Motor neuron (in vitro differentiated cells): ENCODE measurements around the gene LSM14A. TPM values are rescaled to one million over a fixed set of nuclear protein-coding genes. Genes with fewer than 3 reads are reported as not detected.
A peak's percentile ranks its signal among the peaks of the same experiment; 100 is the strongest.
"Not testable (repeated sequence)": the region's sequence is repeated elsewhere in the genome, so short reads cannot be mapped to it uniquely, and the experiment has no call there.

Experiments
- ATAC-seq, 8 experiments: fragments of 200-7000 bp; cut with Tn5 transposase; replicated peaks in 6 of 8; 2 replicates each; pipeline ENCODE4 v1.8.0; 2021; ENCODE audit warnings: mild to moderate bottlenecking in 8 of 8, moderate library complexity in 8 of 8
- H3K27ac ChIP-seq, 2 donors: fragments of 250-450 bp; sonication (Bioruptor Pico); 2 replicates each; pipeline ENCODE4 v1.9.0; 2021; ENCODE audit warnings: antibody characterized with exemption in 2 of 2, mild to moderate bottlenecking in 2 of 2, moderate library complexity in 1 of 2
- H3K4me1 ChIP-seq, 2 donors: fragments of 250-450 bp; sonication (Bioruptor Pico); replicated peaks in 1 of 2; 2 replicates each; pipeline ENCODE4 v1.6.1; 2021; ENCODE audit warnings: antibody characterized with exemption in 2 of 2, mild to moderate bottlenecking in 2 of 2, moderate library complexity in 1 of 2
- H3K4me3 ChIP-seq, 5 donors: fragments of 250-450 bp; sonication (Bioruptor Pico); 2 replicates each; pipeline ENCODE4 v1.9.0; 2021; ENCODE audit warnings: antibody characterized with exemption in 5 of 5, mild to moderate bottlenecking in 5 of 5, moderate library complexity in 4 of 5
- WGBS, 10 experiments: fragments of 450-650 bp; shearing (Covaris generic); methylation state at CpG; one replicate each; pipeline ENCODE4 v1.0.0; 2022; 5-methylcytosine and 5-hydroxymethylcytosine counted together
- in situ Hi-C, 9 experiments: fragments of 400-800 bp; cut with MboI; loops; one replicate each; pipeline ENCODE4 v1.15.0; 2021; ENCODE audit warnings: low sequenced_read_pairs in 9 of 9, low pct_unique_long_range_greater_than_20kb in 2 of 9; ENCODE audit not compliant: unreplicated experiment in 9 of 9
- total RNA-seq, 8 experiments: library from RNA; unstranded; fragments of 300-600 nt; gene quantifications; 2 replicates each; pipeline versions ENCODE4 v1.2.3 to v1.2.4, GENCODE V29; 2022

The LSM14A gene
- total RNA-seq, 8 experiments from 2014 or later: 46.7 to 108 (median 76.7) TPM

GRCh38 chr19:34243138-34243875 is 71.0 kb downstream of the LSM14A start:
- H3K27ac ChIP-seq: peak overlapping the region in 1 of 2 donors; percentile 44
- H3K4me3 ChIP-seq, H3K4me1 ChIP-seq: not testable (repeated sequence)
- in situ Hi-C loops: loop anchor here in 1 of 9 experiments (25.0 kb wide), 1 partner anchor 94 kb away; no protein-coding TSS in a partner anchor
- peak; percentile 40 to 100 (median 100) for ATAC-seq
- 75 to 100% (median 96%) methylated on average over 1 to 7 of the region's 10 CpGs; no CpG with 5 or more reads in 2 of the 10 experiments for WGBS, 10 experiments

- peak overlapping the region in 1 of 2 donors; percentile 44 for H3K27ac ChIP-seq
- no peaks in the 10 kb centered on the region for H3K4me1 ChIP-seq
- ATAC-seq: peak in 1 of 8 experiments; percentile 13
- in situ Hi-C loops: loop anchor here in 1 of 9 experiments (25.0 kb wide), 1 partner anchor 93 kb away; no protein-coding TSS in a partner anchor
- no peak overlapping the region for H3K4me3 ChIP-seq
- WGBS, 10 experiments: 79 to 100% (median 87%) methylated on average over 1 to 12 of the region's 17 CpGs; no CpG with 5 or more reads in 2 of the 10 experiments
Measured at GRCh38 chr19:34243876-34244578, 71.7 kb downstream of the LSM14A start.

GRCh38 chr19:34244611-34245299 is 72.5 kb downstream of the LSM14A start:
- Histone ChIP-seq H3K27ac (no peak overlapping the region), H3K4me1 (no peaks in the 10 kb centered on the region), H3K4me3 (no peak overlapping the region)
- in situ Hi-C loops: loop anchor here in 1 of 9 experiments (25.0 kb wide), 1 partner anchor 93 kb away; no protein-coding TSS in a partner anchor
- peak in 2 of 8 experiments; percentile 45 to 67 for ATAC-seq
- 56 to 92% (median 80%) methylated on average over 2 to 9 of the region's 13 CpGs; no CpG with 5 or more reads in 4 of the 10 experiments for WGBS, 10 experiments

GRCh38 chr19:34246340-34246739 is 74.0 kb downstream of the LSM14A start:
- WGBS, 10 experiments: 36 to 100% (median 61%) methylated on average over 1 to 4 of the region's 4 CpGs
- no peak for ATAC-seq
- H3K4me3 ChIP-seq: no peak overlapping the region
- H3K4me1 ChIP-seq: no peaks in the 10 kb centered on the region
- in situ Hi-C loops: loop anchor here in 1 of 9 experiments (25.0 kb wide), 1 partner anchor 91 kb away; no protein-coding TSS in a partner anchor
- no peak overlapping the region for H3K27ac ChIP-seq

- Histone ChIP-seq H3K4me3 (no peak overlapping the region), H3K4me1 (no peaks in the 10 kb centered on the region), H3K27ac (no peak overlapping the region)
- WGBS, 10 experiments: 63 to 94% (median 86%) methylated on average over 2 to 3 of the region's 4 CpGs; no CpG with 5 or more reads in 7 of the 10 experiments
- ATAC-seq: no peak
- in situ Hi-C loops: loop anchor here in 1 of 9 experiments (25.0 kb wide), 1 partner anchor 88 kb away; no protein-coding TSS in a partner anchor
Measured at GRCh38 chr19:34248941-34249340, 76.6 kb downstream of the LSM14A start.

GRCh38 chr19:34253167-34253566 is 80.9 kb downstream of the LSM14A start:
- ATAC-seq, in situ Hi-C loops, H3K4me1 ChIP-seq, H3K4me3 ChIP-seq, H3K27ac ChIP-seq: not testable (repeated sequence)
- 75 to 100% (median 99%) methylated on average over 1 to 12 of the region's 14 CpGs; no CpG with 5 or more reads in 2 of the 10 experiments for WGBS, 10 experiments

DNA sequence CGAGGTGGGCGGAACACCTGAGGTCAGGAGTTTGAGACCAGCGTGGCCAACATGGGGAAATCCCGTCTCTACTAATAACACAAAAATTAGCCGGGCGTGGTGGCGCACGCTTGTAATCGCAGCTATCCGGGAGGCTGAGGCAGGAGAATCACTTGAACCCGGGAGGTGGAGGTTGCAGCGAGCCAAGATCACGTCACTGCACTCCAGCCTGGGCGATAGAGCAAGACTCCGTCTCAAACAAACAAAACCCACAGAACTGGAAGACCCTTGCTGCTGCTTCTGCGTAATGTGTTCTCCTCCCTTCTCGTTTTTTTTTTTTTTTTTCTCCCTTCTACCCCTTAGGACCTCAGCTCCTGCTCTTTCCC is 81.4 kb downstream of the LSM14A start:
- in situ Hi-C loops, ATAC-seq, H3K4me1 ChIP-seq: not testable (repeated sequence)
- Histone ChIP-seq H3K27ac (peak overlapping the region in 1 of 2 donors; percentile 88), H3K4me3 (peak overlapping the region; percentile 81 to 99 (median 98))
- WGBS, 10 experiments: 0 to 98% (median 78%) methylated on average over 1 to 17 of the region's 17 CpGs; no CpG with 5 or more reads in 1 of the 10 experiments

- Histone ChIP-seq H3K4me1 (peaks cover 4 to 8% of the 10 kb centered on the region in 2 donors), H3K27ac (peak within 1 kb of the TSS; percentile 88 to 94), H3K4me3 (peak within 1 kb of the TSS; percentile 81 to 99 (median 98))
- in situ Hi-C loops: no loop called here
- ATAC-seq: peak; percentile 85 to 98 (median 97)
- WGBS, 10 experiments: 0 to 17% (median 0%) methylated on average over 1 to 6 of the region's 56 CpGs; no CpG with 5 or more reads in 2 of the 10 experiments
Measured at GRCh38 chr19:34254046-34254697, 81.9 kb downstream of the LSM14A start, which contains the start of gene GARRE1. Gene GARRE1, plus strand, starts transcription at chr19:34254554. Its CDS starts 45,920 bp downstream, at chr19:34300474.

- Histone ChIP-seq H3K4me3 (peak overlapping the region; percentile 81 to 99 (median 98)), H3K4me1 (peaks cover 4 to 13% of the 10 kb centered on the region in 2 donors), H3K27ac (peak overlapping the region; percentile 88 to 94)
- peak; percentile 71 to 83 (median 76) for ATAC-seq
- in situ Hi-C loops: no loop called here
- whole genome bisulfite sequencing, 10 experiments: 0% methylated on average over 5 to 10 of the region's 88 CpGs; no CpG with 5 or more reads in 8 of the 10 experiments
Measured at GRCh38 chr19:34254698-34255432, 82.6 kb downstream of the LSM14A start.

DNA sequence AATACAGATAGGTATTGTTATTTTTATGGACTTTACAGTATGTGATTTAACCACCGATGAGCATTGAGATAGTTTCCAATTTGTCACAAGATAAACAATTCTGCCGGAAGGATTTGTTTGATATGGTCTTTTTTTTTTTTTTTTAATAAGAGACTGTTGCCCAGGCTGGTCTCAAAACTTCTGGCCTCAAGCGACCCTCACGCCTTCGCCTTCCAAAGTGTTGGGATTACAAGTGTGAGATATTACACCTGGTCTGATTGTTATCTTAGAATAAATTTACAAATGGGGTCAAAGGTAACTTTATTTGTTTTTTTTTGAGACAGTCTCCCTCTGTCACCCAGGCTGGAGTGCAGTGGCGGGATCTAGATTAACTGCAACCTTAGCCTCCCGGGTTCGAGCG is 83.2 kb downstream of the LSM14A start:
- Histone ChIP-seq H3K27ac (no peak overlapping the region), H3K4me1 (peaks cover 8 to 16% of the 10 kb centered on the region in 2 donors), H3K4me3 (peak overlapping the region; percentile 81 to 99 (median 98))
- in situ Hi-C loops: no loop called here
- 8 to 88% (median 64%) methylated on average over 2 to 6 of the region's 9 CpGs; no CpG with 5 or more reads in 1 of the 10 experiments for WGBS, 10 experiments
- ATAC-seq: no peak

- Histone ChIP-seq H3K27ac (no peak overlapping the region), H3K4me1 (peaks cover 16 to 26% of the 10 kb centered on the region in 2 donors), H3K4me3 (no peak overlapping the region)
- in situ Hi-C loops: no loop called here
- WGBS, 10 experiments: 18 to 97% (median 82%) methylated on average over 1 to 5 of the region's 5 CpGs
- no peak for ATAC-seq
Measured at GRCh38 chr19:34256835-34257558, 84.7 kb downstream of the LSM14A start.
